ENCODE measurements around the gene HAPLN2.

GRCh38 chr1:156627313-156627880 lies 8.2 kb downstream of the HAPLN2 start:
- TF ChIP-seq CTCF (IDR thresholded peaks at IDR 0.05) (peak; percentile 98), ZFX (IDR thresholded peaks at IDR 0.05; ENCODE audit: borderline replicate concordance) (no peak)

Data from 22Rv1 (cell line).